GM12874 (cell line): Measurements from ENCODE around the gene PARVA.

Experiments used
- TF ChIP-seq, protein P1 (sequence below): IDR thresholded peaks from 2 replicates; pipeline ENCODE4 v1.5.1; 2011; ENCODE audit warnings: low read depth, mild to moderate bottlenecking, control low read depth, low read length, moderate library complexity; ENCODE audit not compliant: insufficient read depth

PARVA gene

DNA sequence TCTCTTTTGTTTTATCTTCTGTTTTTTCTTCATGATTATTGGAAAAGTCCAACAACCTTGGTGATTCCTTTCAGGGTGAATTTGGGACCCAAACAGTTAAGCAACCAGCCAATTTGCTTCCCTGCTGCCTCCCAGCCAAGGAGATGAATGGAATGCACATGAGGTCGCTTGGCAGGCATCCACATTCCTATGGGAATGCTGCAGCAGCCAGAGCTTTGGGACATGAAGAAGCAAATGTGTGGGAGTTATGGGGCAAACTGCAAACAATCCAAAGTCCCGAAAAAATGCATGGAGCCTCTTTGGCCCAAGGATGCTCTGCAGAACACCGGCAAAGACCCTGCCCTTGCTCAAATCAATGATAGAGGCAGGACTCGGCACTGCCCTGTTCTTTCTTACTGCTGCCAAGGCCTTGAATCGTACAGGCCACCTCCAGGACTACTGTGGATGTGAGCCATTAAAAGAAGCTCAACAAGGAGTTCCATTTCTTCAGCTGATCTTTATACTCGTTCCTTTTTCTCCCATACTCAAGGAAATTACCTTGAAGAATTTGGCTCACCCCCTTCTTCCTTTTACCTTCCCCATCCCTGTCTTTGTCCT lies 179.5 kb downstream of the PARVA start:
- TF ChIP-seq, protein P1, sequence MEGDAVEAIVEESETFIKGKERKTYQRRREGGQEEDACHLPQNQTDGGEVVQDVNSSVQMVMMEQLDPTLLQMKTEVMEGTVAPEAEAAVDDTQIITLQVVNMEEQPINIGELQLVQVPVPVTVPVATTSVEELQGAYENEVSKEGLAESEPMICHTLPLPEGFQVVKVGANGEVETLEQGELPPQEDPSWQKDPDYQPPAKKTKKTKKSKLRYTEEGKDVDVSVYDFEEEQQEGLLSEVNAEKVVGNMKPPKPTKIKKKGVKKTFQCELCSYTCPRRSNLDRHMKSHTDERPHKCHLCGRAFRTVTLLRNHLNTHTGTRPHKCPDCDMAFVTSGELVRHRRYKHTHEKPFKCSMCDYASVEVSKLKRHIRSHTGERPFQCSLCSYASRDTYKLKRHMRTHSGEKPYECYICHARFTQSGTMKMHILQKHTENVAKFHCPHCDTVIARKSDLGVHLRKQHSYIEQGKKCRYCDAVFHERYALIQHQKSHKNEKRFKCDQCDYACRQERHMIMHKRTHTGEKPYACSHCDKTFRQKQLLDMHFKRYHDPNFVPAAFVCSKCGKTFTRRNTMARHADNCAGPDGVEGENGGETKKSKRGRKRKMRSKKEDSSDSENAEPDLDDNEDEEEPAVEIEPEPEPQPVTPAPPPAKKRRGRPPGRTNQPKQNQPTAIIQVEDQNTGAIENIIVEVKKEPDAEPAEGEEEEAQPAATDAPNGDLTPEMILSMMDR, result no peak

DNA sequence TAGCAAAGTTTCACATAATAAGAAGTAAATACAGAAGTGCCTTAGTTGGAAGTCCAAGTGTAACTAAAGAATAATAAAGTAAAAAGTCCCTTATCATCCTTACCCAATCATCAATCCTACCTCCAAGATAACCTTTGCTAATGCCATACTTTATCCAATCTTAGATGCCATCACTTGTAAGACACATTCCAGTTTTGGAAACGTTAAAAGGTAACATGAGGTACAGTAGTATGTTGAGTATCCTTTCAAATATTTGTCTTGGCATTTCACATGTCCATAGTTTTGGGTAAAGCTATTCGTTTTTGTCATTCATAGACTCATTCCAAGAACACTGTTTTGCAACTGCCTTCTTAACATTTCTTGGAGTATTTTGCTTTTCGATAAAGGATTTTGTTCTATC lies 181.6 kb downstream of the PARVA start:
- TF ChIP-seq, protein P1, result no peak

DNA sequence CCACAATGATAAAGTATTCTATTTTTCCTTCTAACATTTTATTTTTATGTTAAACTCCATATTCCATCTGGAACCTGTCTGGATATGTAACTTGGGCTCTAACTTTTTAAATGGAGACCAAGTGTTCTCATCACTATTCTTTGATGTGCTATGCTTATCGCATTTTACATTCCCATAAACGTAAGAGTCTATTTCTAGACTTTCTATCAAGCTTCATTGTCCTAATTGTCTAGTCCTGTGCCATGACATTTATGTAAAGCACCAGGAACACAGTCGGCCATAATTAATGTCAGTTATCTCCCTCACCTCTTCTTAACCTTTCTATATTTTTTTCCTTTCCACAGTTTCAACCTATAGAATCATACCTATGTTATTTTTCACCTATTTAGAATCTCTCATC lies 183.0 kb downstream of the PARVA start:
- TF ChIP-seq, protein P1, result no peak

DNA sequence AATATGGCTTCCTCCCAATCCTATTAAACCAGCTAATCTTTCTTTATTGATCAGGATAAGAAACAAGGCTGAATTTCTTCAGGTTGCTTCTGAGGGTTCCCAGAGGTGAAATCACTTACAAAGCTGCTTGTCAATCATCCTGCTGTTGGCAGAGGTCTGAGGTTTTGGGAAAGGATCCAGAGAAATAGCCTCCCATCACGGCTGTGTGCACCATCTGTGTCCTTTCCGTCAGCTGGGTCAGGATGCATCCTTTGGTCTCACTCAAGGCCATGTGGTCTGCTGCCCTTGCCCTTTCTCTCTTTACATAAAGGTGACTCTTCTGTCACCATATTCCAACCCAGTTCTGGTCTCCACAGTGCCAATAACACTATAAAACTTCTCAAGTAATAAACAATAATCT lies 183.5 kb downstream of the PARVA start:
- TF ChIP-seq, protein P1, result no peak

DNA sequence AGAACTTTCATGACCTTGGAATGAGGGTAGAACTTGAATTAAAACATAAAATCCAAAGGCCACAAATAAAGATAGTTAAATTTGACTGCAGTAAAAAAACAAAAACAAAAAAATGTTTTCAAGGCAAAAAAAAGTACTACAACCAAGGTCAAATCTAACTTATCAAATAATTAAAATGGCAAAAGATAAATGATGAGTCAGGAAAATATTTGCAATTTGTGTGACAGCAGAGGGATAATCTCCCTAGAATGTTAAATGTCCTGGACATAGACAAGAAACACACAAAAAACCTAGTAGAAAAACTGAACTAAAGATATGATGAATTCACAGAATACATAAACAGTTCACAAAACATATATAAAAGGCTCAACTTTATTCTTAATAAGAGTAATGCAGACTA lies 186.6 kb downstream of the PARVA start:
- TF ChIP-seq, protein P1, result no peak

DNA sequence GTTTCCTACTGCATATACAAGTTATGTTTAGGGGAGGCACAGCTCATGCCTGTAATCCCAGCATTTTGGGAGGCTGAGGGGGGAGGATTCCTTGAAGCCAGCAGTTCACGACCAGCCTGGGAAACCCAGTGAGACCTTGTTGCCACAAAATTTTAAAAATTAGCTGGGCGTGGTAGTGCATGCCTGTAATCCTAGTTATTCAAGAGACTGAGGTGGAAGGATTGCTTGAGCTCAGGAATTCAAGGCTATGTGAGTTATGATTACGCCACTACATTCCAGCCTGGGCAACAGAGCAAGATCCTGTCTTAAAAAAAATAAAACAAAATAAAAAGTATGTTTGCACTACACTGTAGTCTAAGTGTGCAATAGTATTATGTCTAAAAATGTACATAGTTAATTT lies 188.0 kb downstream of the PARVA start:
- TF ChIP-seq, protein P1, result no peak

DNA sequence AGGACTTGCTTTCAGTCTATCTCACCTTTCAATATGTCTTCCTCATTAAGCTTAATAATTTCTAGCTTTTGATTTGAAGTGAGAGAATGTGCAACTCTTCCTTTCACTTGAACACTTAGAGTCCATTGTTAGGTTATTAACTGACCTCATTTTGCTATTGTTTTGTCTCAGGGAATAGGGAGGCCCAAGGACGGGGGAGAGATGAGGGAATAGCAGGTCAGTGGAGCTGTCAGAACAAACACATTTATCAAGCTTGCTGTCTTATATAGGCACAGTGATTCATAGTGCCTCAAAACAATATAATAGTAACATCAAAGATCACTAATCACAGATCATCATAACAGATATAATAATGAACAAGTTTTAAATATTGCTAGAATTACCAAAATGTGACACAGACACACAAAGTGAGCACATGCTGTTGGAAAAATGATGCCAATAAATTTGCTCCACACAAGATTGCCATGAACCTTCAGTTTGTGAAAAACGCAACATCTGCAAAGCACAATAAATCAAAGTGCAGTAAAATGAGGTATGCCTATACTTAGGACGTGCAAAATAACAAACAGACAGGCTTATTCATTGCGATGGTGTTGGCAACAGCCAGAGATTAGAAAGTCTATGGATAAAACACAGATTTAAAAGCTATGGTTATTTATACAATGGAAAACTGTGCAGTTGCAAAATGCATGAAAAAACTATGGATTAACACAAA lies 190.5 kb downstream of the PARVA start:
- TF ChIP-seq, protein P1, result no peak
